GM12873 (cell line): ENCODE results near the gene CNTN1.

Experiments
- CTCF ChIP-seq: IDR thresholded peaks from 2 replicates; pipeline ENCODE4 v1.5.1; 2012; ENCODE audit warnings: low read depth, mild to moderate bottlenecking, moderate library complexity, low read length, control low read depth; ENCODE audit not compliant: insufficient read depth; ENCODE audit errors: missing control alignments

Gene CNTN1

GRCh38 chr12:40769846-40770245 lies 77.6 kb downstream of the CNTN1 start:
- no peak for TF ChIP-seq CTCF

- TF ChIP-seq CTCF, result no peak
Measured at GRCh38 chr12:40770781-40771180, 78.5 kb downstream of the CNTN1 start.

GRCh38 chr12:40775661-40776060 lies 83.4 kb downstream of the CNTN1 start:
- TF ChIP-seq CTCF, result no peak

GRCh38 chr12:40784102-40784501 lies 91.9 kb downstream of the CNTN1 start:
- TF ChIP-seq CTCF, result no peak

GRCh38 chr12:40788276-40788675 lies 96.0 kb downstream of the CNTN1 start:
- no peak for TF ChIP-seq CTCF

- no peak for TF ChIP-seq CTCF
Measured at GRCh38 chr12:40792792-40793386, 100.7 kb downstream of the CNTN1 start.

- no peak for TF ChIP-seq CTCF
Measured at GRCh38 chr12:40793471-40793870, 101.2 kb downstream of the CNTN1 start.
